HEK293T (cell line): ENCODE measurements around the gene FHIT.

Experiments used
- CTCF ChIA-PET: fragments of 350-600 bp; formaldehyde crosslinking; extraction: SDS; loops from one replicate; lab custom pipeline; 2021; ENCODE audit warnings: antibody characterized with exemption, inconsistent platforms; lab: Yijun Ruan, JAX
- POLR2A ChIA-PET: fragments of 350-600 bp; formaldehyde crosslinking; extraction: SDS; loops from one replicate; lab custom pipeline; 2020; ENCODE audit warnings: antibody characterized with exemption, inconsistent platforms; lab: Yijun Ruan, JAX
- DNase-seq: peaks from one replicate; pipeline ENCODE4 v3.0.0; 2012; ENCODE audit warnings: mixed read lengths; ENCODE audit errors: extremely low spot score
- ARNT ChIP-seq: fragments of 450-650 bp; IDR thresholded peaks from 2 replicates; pipeline ENCODE4 v1.6.1; 2017; ENCODE audit warnings: mild to moderate bottlenecking
- BHLHE40 ChIP-seq: fragments of 450-650 bp; IDR thresholded peaks from 2 replicates; pipeline ENCODE4 v1.6.1; 2016; ENCODE audit warnings: mild to moderate bottlenecking, moderate library complexity, borderline replicate concordance
- CTBP1 ChIP-seq: fragments of 450-650 bp; IDR thresholded peaks from 2 replicates; pipeline ENCODE4 v1.6.1; 2016; ENCODE audit warnings: borderline replicate concordance
- ELF4 ChIP-seq: fragments of 450-650 bp; IDR thresholded peaks from 2 replicates; pipeline ENCODE4 v1.6.1; 2017; ENCODE audit warnings: antibody characterized with exemption
- FOXA1 ChIP-seq: fragments of 450-650 bp; IDR thresholded peaks from 2 replicates; pipeline ENCODE4 v1.6.1; 2016; ENCODE audit warnings: mild to moderate bottlenecking
- FOXK2 ChIP-seq: fragments of 450-650 bp; IDR thresholded peaks from 2 replicates; pipeline ENCODE4 v1.6.1; 2016; ENCODE audit warnings: mild to moderate bottlenecking
- FOXM1 ChIP-seq: fragments of 450-650 bp; IDR thresholded peaks from 2 replicates; pipeline ENCODE4 v1.6.1; 2017; ENCODE audit warnings: mild to moderate bottlenecking, borderline replicate concordance
- HDGF ChIP-seq: fragments of 450-650 bp; IDR thresholded peaks from 2 replicates; pipeline ENCODE4 v1.6.1; 2017; ENCODE audit warnings: antibody characterized with exemption, borderline replicate concordance
- L3MBTL2 ChIP-seq: fragments of 450-650 bp; conservative IDR thresholded peaks from 2 replicates; pipeline ENCODE4 v1.6.1; 2016; ENCODE audit warnings: mild to moderate bottlenecking
- LEF1 ChIP-seq: fragments of 450-650 bp; IDR thresholded peaks from 2 replicates; pipeline ENCODE4 v1.6.1; 2017; ENCODE audit warnings: mild to moderate bottlenecking, borderline replicate concordance
- NFRKB ChIP-seq: fragments of 450-650 bp; IDR thresholded peaks from 2 replicates; pipeline ENCODE4 v1.6.1; 2016; ENCODE audit warnings: mild to moderate bottlenecking, moderate library complexity
- SP1 ChIP-seq: fragments of 450-650 bp; IDR thresholded peaks from 2 replicates; pipeline ENCODE4 v1.6.1; 2017
- SUZ12 ChIP-seq: fragments of 450-650 bp; IDR thresholded peaks from 2 replicates; pipeline ENCODE4 v1.6.1; 2016; ENCODE audit warnings: mild to moderate bottlenecking
- TARDBP ChIP-seq: fragments of 450-650 bp; IDR thresholded peaks from 2 replicates; pipeline ENCODE4 v1.6.1; 2016
- ZNF384 ChIP-seq: fragments of 450-650 bp; IDR thresholded peaks from 2 replicates; pipeline ENCODE4 v1.6.1; 2016
- TF ChIP-seq, protein P1 (sequence below): fragments of 450-650 bp; IDR thresholded peaks from 2 replicates; pipeline ENCODE4 v1.6.1; 2016

FHIT gene

DNA sequence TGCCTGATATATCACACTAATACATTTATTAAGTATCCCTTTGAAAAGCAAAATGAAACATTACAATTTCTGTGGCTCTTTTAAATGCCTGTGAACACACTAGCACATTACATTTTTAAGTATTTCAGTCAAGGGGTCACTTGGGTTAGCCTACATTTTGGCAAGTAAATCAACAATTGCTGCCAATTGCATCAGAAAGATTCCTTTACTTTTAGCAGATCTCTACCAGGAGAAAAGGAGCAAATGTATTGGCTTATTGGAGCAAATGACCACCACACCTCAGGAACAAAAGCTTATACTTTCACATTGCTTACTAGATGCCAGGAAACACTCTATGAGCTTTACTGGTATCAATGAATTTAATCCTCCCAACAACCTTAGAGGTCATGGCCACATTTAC is 947.1 kb downstream of the FHIT start:
- ChIA-PET POLR2A (no interaction called here), CTCF (no interaction called here)
- TF ChIP-seq LEF1 (no peak), NFRKB (no peak), ZNF384 (no peak)
- TF ChIP-seq, protein P1, sequence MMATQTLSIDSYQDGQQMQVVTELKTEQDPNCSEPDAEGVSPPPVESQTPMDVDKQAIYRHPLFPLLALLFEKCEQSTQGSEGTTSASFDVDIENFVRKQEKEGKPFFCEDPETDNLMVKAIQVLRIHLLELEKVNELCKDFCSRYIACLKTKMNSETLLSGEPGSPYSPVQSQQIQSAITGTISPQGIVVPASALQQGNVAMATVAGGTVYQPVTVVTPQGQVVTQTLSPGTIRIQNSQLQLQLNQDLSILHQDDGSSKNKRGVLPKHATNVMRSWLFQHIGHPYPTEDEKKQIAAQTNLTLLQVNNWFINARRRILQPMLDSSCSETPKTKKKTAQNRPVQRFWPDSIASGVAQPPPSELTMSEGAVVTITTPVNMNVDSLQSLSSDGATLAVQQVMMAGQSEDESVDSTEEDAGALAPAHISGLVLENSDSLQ: no peak
- DNase-seq: no peak

DNA sequence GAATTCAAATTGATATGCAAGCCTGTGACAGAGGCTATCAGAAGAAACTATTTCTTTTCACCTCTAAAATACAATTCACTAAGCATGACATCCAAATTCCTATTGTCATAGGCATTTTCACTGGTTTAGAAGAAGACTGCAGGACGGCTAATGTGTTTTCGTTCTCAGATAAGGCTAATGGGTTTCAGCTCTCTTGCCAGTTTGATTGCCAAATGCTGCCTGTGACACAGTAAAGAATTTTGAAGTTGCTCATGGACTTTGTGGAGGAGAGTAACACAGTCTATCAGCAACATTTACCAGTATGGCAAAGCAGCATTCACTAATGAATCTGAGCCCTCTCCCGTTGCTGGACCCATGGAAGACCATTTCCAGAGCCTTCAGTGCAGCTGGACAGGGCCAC is 948.1 kb downstream of the FHIT start:
- ChIA-PET POLR2A (no interaction called here), CTCF (no interaction called here)
- no peak for DNase-seq
- no peak for TF ChIP-seq CTBP1
- TF ChIP-seq, protein P1: no peak
- TF ChIP-seq ELF4: no peak
- no peak for TF ChIP-seq TARDBP
- TF ChIP-seq FOXK2: no peak
- TF ChIP-seq NFRKB: no peak
- TF ChIP-seq L3MBTL2: no peak
- no peak for TF ChIP-seq BHLHE40
- TF ChIP-seq FOXA1: no peak
- no peak for TF ChIP-seq SP1

DNA sequence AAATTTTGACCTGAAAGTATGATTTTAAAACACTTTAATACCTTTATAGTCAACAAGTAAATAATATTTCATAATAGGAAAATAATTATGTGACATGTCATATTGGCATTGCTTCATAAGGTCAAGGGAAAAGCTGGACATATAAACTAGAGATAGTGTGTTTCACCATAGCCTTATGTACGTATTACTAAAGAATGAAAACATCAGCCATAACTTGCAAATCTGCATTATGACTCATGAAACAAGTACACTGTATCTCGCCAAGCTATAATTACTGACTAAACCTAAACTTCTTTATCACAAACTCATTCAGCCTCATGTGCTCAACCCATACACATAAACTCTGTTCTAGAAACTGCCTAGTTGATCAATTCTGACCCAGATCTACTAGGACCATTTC is 950.1 kb downstream of the FHIT start:
- POLR2A ChIA-PET: no interaction called here
- DNase-seq: no peak
- TF ChIP-seq SUZ12: no peak
- no peak for TF ChIP-seq FOXM1
- TF ChIP-seq BHLHE40: no peak
- TF ChIP-seq SP1: no peak
- no peak for TF ChIP-seq NFRKB
- no peak for TF ChIP-seq TARDBP
- CTCF ChIA-PET: no interaction called here

DNA sequence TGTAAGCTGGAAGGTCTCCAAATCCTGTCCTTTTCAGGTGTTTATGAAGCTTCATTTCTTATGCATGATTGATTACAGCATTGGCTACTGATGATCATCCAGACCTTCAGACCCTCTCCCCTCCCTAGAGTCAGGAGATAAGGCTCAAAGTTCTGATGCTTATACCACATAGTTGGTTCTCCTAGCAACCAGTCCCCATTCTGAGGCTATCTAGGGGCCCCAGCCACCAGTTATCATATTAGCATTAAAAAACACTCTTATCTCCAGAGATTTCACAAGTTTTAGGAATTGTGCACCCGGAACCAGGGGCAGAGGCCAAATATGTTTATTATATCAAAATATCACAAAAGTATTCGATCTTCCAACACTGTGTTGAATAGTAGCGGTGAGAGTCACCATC is 953.1 kb downstream of the FHIT start:
- POLR2A ChIA-PET: no interaction called here

DNA sequence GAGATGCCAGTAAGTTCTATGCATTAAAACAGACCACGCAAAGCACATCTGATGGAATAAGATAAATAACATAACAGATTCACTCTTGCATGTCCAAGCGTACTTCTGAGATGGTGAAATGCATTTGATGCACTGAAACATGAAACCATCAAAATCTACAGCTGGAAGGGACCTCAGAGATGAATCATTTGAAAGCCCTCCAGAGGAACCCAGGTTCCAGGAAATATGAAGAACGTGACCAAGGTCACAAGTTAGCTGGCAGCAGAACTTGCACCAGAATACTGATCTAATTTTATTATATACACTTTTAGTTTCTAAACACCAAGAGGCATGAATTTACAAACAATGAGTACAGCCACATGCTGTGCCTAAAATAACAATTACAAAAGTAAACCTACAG is 957.1 kb downstream of the FHIT start:
- TF ChIP-seq ZNF384 (no peak), SUZ12 (no peak), CTBP1 (no peak), LEF1 (no peak), SP1 (no peak), FOXM1 (no peak), TARDBP (no peak), L3MBTL2 (no peak), FOXK2 (no peak), NFRKB (no peak), FOXA1 (no peak), ARNT (no peak), ELF4 (no peak), HDGF (no peak)
- TF ChIP-seq, protein P1: no peak
- ChIA-PET POLR2A (no interaction called here), CTCF (no interaction called here)
- DNase-seq: no peak

More for the DNA sequence above, 953.1 kb downstream of the FHIT start:
- DNase-seq: no peak
- CTCF ChIA-PET: no interaction called here
- TF ChIP-seq SUZ12: no peak
- no peak for TF ChIP-seq TARDBP
- no peak for TF ChIP-seq HDGF
- no peak for TF ChIP-seq SP1
- TF ChIP-seq FOXM1: no peak
- no peak for TF ChIP-seq FOXK2
- TF ChIP-seq LEF1: no peak
- TF ChIP-seq, protein P1: no peak
- no peak for TF ChIP-seq CTBP1
- no peak for TF ChIP-seq L3MBTL2
- TF ChIP-seq BHLHE40: no peak
- no peak for TF ChIP-seq FOXA1
- TF ChIP-seq ZNF384: no peak

DNA sequence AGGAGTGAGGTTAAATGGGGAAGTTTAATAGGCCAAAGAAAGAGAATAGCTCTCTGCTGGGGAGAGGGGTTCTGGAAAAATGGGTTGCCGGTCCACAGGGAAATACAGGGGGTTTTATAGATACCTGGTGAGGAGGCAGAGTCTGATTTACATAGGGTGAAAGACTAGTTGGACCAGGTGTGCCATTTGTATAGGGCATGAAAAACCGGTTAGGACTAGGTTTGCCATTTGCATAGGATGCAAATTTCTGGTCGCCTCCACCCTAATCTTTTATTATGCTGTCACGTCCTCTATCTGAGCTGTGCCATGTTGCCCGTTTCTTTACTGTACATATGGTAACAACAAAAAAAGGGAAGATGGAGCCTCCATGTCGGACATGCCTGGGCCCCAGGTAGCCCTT is 960.1 kb downstream of the FHIT start:
- no peak for DNase-seq
- TF ChIP-seq L3MBTL2 (no peak), FOXA1 (no peak), CTBP1 (no peak), ARNT (no peak), LEF1 (no peak), ELF4 (no peak)
- ChIA-PET POLR2A (no interaction called here), CTCF (no interaction called here)
